Naive B cell (primary cell): ENCODE results near the gene ADGRL3. TPM values are rescaled to one million over a fixed set of nuclear protein-coding genes. Genes with fewer than 3 reads are reported as not detected.

ENCODE experiments used
- ATAC-seq, 2 donors: fragments of 150-1000 bp; cut with Tn5 transposase; 2 replicates each; pipeline ENCODE4 v1.10.0; 2021; ENCODE audit warnings: low read depth in 2 of 2, mild to moderate bottlenecking in 2 of 2, moderate library complexity in 2 of 2
- DNase-seq: peaks from one replicate; pipeline ENCODE4 v3.0.0; 2022
- H3K27ac Mint-ChIP-seq, 6 donors: one replicate each; pipeline ENCODE4 v1.8.0; 2020 to 2022; ENCODE audit warnings: mild to moderate bottlenecking in 6 of 6, mixed read lengths in 6 of 6, moderate library complexity in 5 of 6, inconsistent platforms in 2 of 6
- H3K27me3 Mint-ChIP-seq, 3 donors: one replicate each; pipeline ENCODE4 v1.8.0; 2021 to 2022; ENCODE audit warnings: mixed read lengths in 3 of 3, mild to moderate bottlenecking in 1 of 3
- H3K36me3 Mint-ChIP-seq, 2 donors: one replicate each; pipeline ENCODE4 v1.8.0; 2020 to 2022; ENCODE audit warnings: mixed read lengths in 2 of 2, inconsistent platforms in 1 of 2, mild to moderate bottlenecking in 1 of 2
- H3K4me1 Mint-ChIP-seq, 3 donors: one replicate each; pipeline ENCODE4 v1.8.0; 2020 to 2022; ENCODE audit warnings: mixed read lengths in 3 of 3, inconsistent platforms in 1 of 3, mild to moderate bottlenecking in 1 of 3, moderate library complexity in 1 of 3
- H3K4me3 Mint-ChIP-seq, 8 donors: one replicate each; pipeline ENCODE4 v1.8.0; 2020 to 2022; ENCODE audit warnings: mild to moderate bottlenecking in 8 of 8, mixed read lengths in 8 of 8, moderate library complexity in 8 of 8, inconsistent platforms in 2 of 8
- H3K9me3 Mint-ChIP-seq, 7 donors: one replicate each; pipeline ENCODE4 v1.8.0; 2020 to 2022; ENCODE audit warnings: mixed read lengths in 7 of 7, mild to moderate bottlenecking in 5 of 7, inconsistent platforms in 2 of 7, moderate library complexity in 1 of 7
- polyA plus RNA-seq, 6 donors: library from polyadenylated mRNA; unstranded; fragments of 300-500 nt; fragmentation: Illumina TruSeq; gene quantifications; one replicate each; pipeline ENCODE4 v1.2.3, GENCODE V29; 2021; ENCODE audit warnings: low read depth in 6 of 6

The ADGRL3 gene
- polyA plus RNA-seq, 6 donors from 2014 or later, result not detected

GRCh38 chr4:61997831-61998230 lies 797.7 kb downstream of the ADGRL3 start:
- H3K36me3 Mint-ChIP-seq, result no peaks in the 10 kb centered on the region
- H3K4me3 Mint-ChIP-seq, result no peak overlapping the region
- H3K27me3 Mint-ChIP-seq, result no peaks in the 10 kb centered on the region
- no peaks in the 10 kb centered on the region for H3K4me1 Mint-ChIP-seq
- ATAC-seq (no peak), DNase-seq (no peak)
- H3K9me3 Mint-ChIP-seq, result peaks cover 0 to 15% (median 3%) of the 10 kb centered on the region in 7 donors
- H3K27ac Mint-ChIP-seq, result no peak overlapping the region

- peaks cover 0 to 8% (median 2%) of the 10 kb centered on the region in 7 donors for H3K9me3 Mint-ChIP-seq
- no peaks in the 10 kb centered on the region for H3K4me1 Mint-ChIP-seq
- no peak for DNase-seq
- no peaks in the 10 kb centered on the region for H3K36me3 Mint-ChIP-seq
- no peaks in the 10 kb centered on the region for H3K27me3 Mint-ChIP-seq
- no peak for ATAC-seq
- H3K27ac Mint-ChIP-seq, result no peak overlapping the region
- no peak overlapping the region for H3K4me3 Mint-ChIP-seq
Observed at GRCh38 chr4:62003695-62004094, 803.6 kb downstream of the ADGRL3 start.

- ATAC-seq, result no peak
- no peak overlapping the region for H3K27ac Mint-ChIP-seq
Observed at GRCh38 chr4:62004881-62005280, 804.8 kb downstream of the ADGRL3 start.

GRCh38 chr4:62006108-62006507 lies 806.0 kb downstream of the ADGRL3 start:
- Mint-ChIP-seq H3K4me1 (no peaks in the 10 kb centered on the region), H3K36me3 (no peaks in the 10 kb centered on the region), H3K27me3 (no peaks in the 10 kb centered on the region), H3K9me3 (peaks cover 0 to 8% (median 4%) of the 10 kb centered on the region in 7 donors), H3K27ac (no peak overlapping the region), H3K4me3 (no peak overlapping the region)
- no peak for ATAC-seq
- no peak for DNase-seq

More at GRCh38 chr4:62004881-62005280, 804.8 kb downstream of the ADGRL3 start:
- Mint-ChIP-seq H3K9me3 (peaks cover 0 to 8% (median 2%) of the 10 kb centered on the region in 7 donors), H3K36me3 (no peaks in the 10 kb centered on the region), H3K4me3 (no peak overlapping the region), H3K4me1 (no peaks in the 10 kb centered on the region), H3K27me3 (no peaks in the 10 kb centered on the region)
- DNase-seq, result no peak

GRCh38 chr4:62015043-62015739 lies 815.1 kb downstream of the ADGRL3 start:
- peaks cover under 1 to 15% (median 7%) of the 10 kb centered on the region in 7 donors for H3K9me3 Mint-ChIP-seq
- ATAC-seq (no peak), DNase-seq (no peak)
- no peaks in the 10 kb centered on the region for H3K36me3 Mint-ChIP-seq
- no peak overlapping the region for H3K4me3 Mint-ChIP-seq
- no peak overlapping the region for H3K27ac Mint-ChIP-seq
- H3K27me3 Mint-ChIP-seq, result no peaks in the 10 kb centered on the region
- H3K4me1 Mint-ChIP-seq, result no peaks in the 10 kb centered on the region

GRCh38 chr4:62018537-62018936 lies 818.4 kb downstream of the ADGRL3 start:
- Mint-ChIP-seq H3K27me3 (no peaks in the 10 kb centered on the region), H3K4me1 (no peaks in the 10 kb centered on the region), H3K4me3 (no peak overlapping the region), H3K36me3 (no peaks in the 10 kb centered on the region), H3K27ac (no peak overlapping the region), H3K9me3 (peaks cover 0 to 11% (median 4%) of the 10 kb centered on the region in 7 donors)
- no peak for ATAC-seq
- no peak for DNase-seq

- no peaks in the 10 kb centered on the region for H3K4me1 Mint-ChIP-seq
- H3K36me3 Mint-ChIP-seq, result no peaks in the 10 kb centered on the region
- ATAC-seq, result no peak
- no peak overlapping the region for H3K4me3 Mint-ChIP-seq
- peaks cover 0 to 5% (median 0%) of the 10 kb centered on the region in 7 donors for H3K9me3 Mint-ChIP-seq
- H3K27me3 Mint-ChIP-seq, result no peaks in the 10 kb centered on the region
- no peak overlapping the region for H3K27ac Mint-ChIP-seq
- no peak for DNase-seq
Observed at GRCh38 chr4:62023633-62024032, 823.5 kb downstream of the ADGRL3 start.

DNA sequence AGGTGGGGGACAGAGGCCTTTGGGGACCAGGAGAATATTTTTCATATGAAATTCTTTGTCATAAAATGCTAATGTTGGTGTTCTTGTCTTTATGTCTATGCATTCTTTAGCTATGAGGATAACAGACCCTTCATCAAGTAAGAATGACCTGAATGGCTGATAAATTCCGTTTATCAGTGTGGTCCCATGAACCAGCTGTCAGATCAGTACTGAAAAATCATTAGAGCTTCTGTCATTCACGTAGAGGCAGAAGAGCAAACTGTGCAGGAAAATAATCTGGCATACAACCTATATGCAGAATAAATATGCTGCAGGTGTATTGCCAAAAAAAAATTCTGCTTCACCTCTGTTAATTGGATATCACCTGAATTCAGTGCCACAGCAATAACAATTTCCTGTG lies 828.6 kb downstream of the ADGRL3 start:
- no peaks in the 10 kb centered on the region for H3K36me3 Mint-ChIP-seq
- no peaks in the 10 kb centered on the region for H3K4me1 Mint-ChIP-seq

GRCh38 chr4:62030958-62031357 lies 830.8 kb downstream of the ADGRL3 start:
- peaks cover 0 to 9% (median 0%) of the 10 kb centered on the region in 7 donors for H3K9me3 Mint-ChIP-seq
- H3K36me3 Mint-ChIP-seq, result no peaks in the 10 kb centered on the region
- no peaks in the 10 kb centered on the region for H3K4me1 Mint-ChIP-seq
- H3K27ac Mint-ChIP-seq, result no peak overlapping the region
- H3K27me3 Mint-ChIP-seq, result no peaks in the 10 kb centered on the region
- DNase-seq (no peak), ATAC-seq (no peak)
- H3K4me3 Mint-ChIP-seq, result no peak overlapping the region

More for the DNA sequence above, 828.6 kb downstream of the ADGRL3 start:
- ATAC-seq (no peak), DNase-seq (no peak)
- no peak overlapping the region for H3K27ac Mint-ChIP-seq
- no peaks in the 10 kb centered on the region for H3K27me3 Mint-ChIP-seq
- no peak overlapping the region for H3K4me3 Mint-ChIP-seq
- H3K9me3 Mint-ChIP-seq, result peaks cover 0 to 9% (median 0%) of the 10 kb centered on the region in 7 donors

DNA sequence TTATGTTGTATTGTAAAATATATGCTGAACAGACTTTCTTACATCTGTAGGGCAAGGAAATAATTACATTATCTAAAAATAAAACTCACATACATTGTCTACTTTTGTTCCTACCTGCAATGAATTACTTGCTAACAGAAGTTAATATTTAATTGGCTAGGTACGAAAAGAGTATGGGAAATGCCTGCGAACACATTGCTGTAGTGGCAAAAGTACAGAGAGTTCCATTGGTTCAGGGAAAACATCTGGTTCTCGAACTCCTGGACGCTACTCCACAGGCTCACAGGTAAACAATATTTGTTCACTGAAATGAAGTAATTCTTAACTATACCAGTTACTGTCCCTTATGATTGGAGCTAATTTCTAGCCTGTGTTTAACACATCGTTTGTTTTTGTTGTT lies 837.4 kb downstream of the ADGRL3 start:
- no peak for ATAC-seq
- Mint-ChIP-seq H3K9me3 (peaks cover 0 to 23% (median 0%) of the 10 kb centered on the region in 7 donors), H3K4me1 (no peaks in the 10 kb centered on the region), H3K36me3 (no peaks in the 10 kb centered on the region), H3K27me3 (no peaks in the 10 kb centered on the region), H3K27ac (no peak overlapping the region), H3K4me3 (no peak overlapping the region)
- DNase-seq, result no peak

- Mint-ChIP-seq H3K27me3 (no peaks in the 10 kb centered on the region), H3K4me1 (no peaks in the 10 kb centered on the region), H3K9me3 (peaks cover 0 to 4% (median 0%) of the 10 kb centered on the region in 7 donors), H3K27ac (no peak overlapping the region), H3K4me3 (no peak overlapping the region), H3K36me3 (no peaks in the 10 kb centered on the region)
- DNase-seq (no peak), ATAC-seq (no peak)
Observed at GRCh38 chr4:62051332-62051731, 851.2 kb downstream of the ADGRL3 start.

DNA sequence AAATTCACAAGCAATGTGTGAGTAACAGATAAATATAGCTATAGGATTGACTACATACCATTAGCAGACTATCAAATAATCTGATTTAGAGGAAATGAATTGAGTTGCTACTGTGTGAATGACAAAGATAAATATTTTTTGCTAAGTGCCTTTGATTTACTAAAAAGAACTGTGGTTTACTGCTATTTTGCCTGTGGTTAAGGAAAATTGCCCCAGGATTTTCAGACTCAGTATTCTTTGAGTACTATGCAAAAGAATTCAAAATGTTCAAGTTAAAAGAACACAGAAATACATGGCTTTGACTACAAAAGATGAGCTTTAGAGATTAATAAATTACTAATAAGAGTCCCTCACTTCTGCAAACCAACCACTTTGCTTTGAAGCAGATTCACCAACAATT lies 853.8 kb downstream of the ADGRL3 start:
- no peak overlapping the region for H3K27ac Mint-ChIP-seq
- peaks cover 0 to 3% (median 0%) of the 10 kb centered on the region in 7 donors for H3K9me3 Mint-ChIP-seq
- ATAC-seq, result no peak
- H3K4me1 Mint-ChIP-seq, result no peaks in the 10 kb centered on the region
- no peak overlapping the region for H3K4me3 Mint-ChIP-seq
- no peaks in the 10 kb centered on the region for H3K27me3 Mint-ChIP-seq
- no peak for DNase-seq
- H3K36me3 Mint-ChIP-seq, result no peaks in the 10 kb centered on the region

GRCh38 chr4:62057031-62057430 lies 856.9 kb downstream of the ADGRL3 start:
- no peaks in the 10 kb centered on the region for H3K36me3 Mint-ChIP-seq
- H3K27ac Mint-ChIP-seq, result no peak overlapping the region
- no peak for DNase-seq

DNA sequence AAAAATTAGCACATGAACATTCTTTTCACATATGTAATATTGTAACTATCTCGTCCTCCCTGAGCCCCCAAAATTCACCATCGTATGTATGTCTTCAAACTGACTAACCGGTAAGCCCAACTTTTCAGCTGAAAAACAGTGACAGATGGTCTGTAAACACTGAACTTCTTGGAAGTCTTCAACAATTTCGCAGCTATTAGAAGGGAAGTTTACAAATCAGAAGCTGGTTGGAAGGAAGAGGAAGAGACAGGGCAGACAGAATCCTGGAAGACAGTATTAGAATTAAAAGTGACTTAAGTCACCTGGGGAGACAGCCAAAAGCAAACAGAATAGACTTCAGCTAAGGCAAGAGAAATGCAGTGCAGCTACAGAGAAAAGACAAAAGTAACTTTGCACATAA lies 858.4 kb downstream of the ADGRL3 start:
- no peaks in the 10 kb centered on the region for H3K36me3 Mint-ChIP-seq
- no peak for ATAC-seq
- H3K4me3 Mint-ChIP-seq, result no peak overlapping the region
- no peaks in the 10 kb centered on the region for H3K27me3 Mint-ChIP-seq
- DNase-seq, result no peak
- no peak overlapping the region for H3K27ac Mint-ChIP-seq
- H3K4me1 Mint-ChIP-seq, result no peaks in the 10 kb centered on the region
- H3K9me3 Mint-ChIP-seq, result peaks cover 0 to 6% (median 0%) of the 10 kb centered on the region in 7 donors

More at GRCh38 chr4:62057031-62057430, 856.9 kb downstream of the ADGRL3 start:
- no peak for ATAC-seq
- Mint-ChIP-seq H3K4me1 (no peaks in the 10 kb centered on the region), H3K4me3 (no peak overlapping the region), H3K9me3 (peaks cover 0 to 3% (median 0%) of the 10 kb centered on the region in 7 donors), H3K27me3 (no peaks in the 10 kb centered on the region)
